ENCODE data around the gene EPS8L2. TPM values are rescaled to one million over a fixed set of nuclear protein-coding genes. Genes with fewer than 3 reads are reported as not detected.

EPS8L2 gene
- total and polyA plus RNA-seq, 9 of the 15 experiments (the other 6 are each of a cell fraction or from before 2014, with no cell fraction given): 0.75 to 17.0 (median 3.7) TPM

GRCh38 chr11:763549-764321 lies 57.7 kb downstream of the EPS8L2 start (continued):
- no peak for TF ChIP-seq CLOCK (CRISPR knock-in tag; IDR thresholded peaks at IDR 0.05; ENCODE audit: borderline replicate concordance)
- TF ChIP-seq ZMIZ1 (IDR thresholded peaks at IDR 0.05; ENCODE audit: low read depth in 2 of 2, low read length in 2 of 2): 0 out of 4 replicates have a peak, but pooled peaks of 1 of the 2 experiments have one; percentile 2
- TF ChIP-seq CTCF (IDR thresholded peaks at IDR 0.05 in 2 of 3, conservative IDR thresholded peaks at IDR 0.05 in 1 of 3; ENCODE audit: insufficient read depth in 2 of 3, low read depth in 1 of 3, low read length in 3 of 3): no peak
- no peak for TF ChIP-seq NR2C2 (CRISPR knock-in tag; IDR thresholded peaks at IDR 0.05)
- TF ChIP-seq NR2C2 (tag; IDR thresholded peaks at IDR 0.05): no peak
- TF ChIP-seq RERE (CRISPR knock-in tag; IDR thresholded peaks at IDR 0.05; ENCODE audit: borderline replicate concordance): no peak
- TF ChIP-seq EZH2 (IDR thresholded peaks at IDR 0.05; ENCODE audit: borderline replicate concordance, low read depth, low read length): no peak
- TF ChIP-seq GTF2A2 (tag; IDR thresholded peaks at IDR 0.05): no peak
- no peak for TF ChIP-seq PRPF4 (IDR thresholded peaks at IDR 0.05; ENCODE audit: insufficient read depth, low read depth, low read length, poor library complexity, severe bottlenecking)
- 0 out of 2 replicates have a peak, but pooled peaks have one; percentile 20 for TF ChIP-seq TFAP4 (CRISPR knock-in tag; IDR thresholded peaks at IDR 0.05; ENCODE audit: borderline replicate concordance)
